GM18511 (cell line): Measurements from ENCODE around the gene LSM3.

Source experiments
- ATAC-seq: cut with Tn5 transposase; IDR thresholded peaks from one replicate; pipeline ENCODE4 v1.9.1; 2021; ENCODE audit warnings: mild to moderate bottlenecking, moderate library complexity; ENCODE audit not compliant: unreplicated experiment

Gene LSM3

DNA sequence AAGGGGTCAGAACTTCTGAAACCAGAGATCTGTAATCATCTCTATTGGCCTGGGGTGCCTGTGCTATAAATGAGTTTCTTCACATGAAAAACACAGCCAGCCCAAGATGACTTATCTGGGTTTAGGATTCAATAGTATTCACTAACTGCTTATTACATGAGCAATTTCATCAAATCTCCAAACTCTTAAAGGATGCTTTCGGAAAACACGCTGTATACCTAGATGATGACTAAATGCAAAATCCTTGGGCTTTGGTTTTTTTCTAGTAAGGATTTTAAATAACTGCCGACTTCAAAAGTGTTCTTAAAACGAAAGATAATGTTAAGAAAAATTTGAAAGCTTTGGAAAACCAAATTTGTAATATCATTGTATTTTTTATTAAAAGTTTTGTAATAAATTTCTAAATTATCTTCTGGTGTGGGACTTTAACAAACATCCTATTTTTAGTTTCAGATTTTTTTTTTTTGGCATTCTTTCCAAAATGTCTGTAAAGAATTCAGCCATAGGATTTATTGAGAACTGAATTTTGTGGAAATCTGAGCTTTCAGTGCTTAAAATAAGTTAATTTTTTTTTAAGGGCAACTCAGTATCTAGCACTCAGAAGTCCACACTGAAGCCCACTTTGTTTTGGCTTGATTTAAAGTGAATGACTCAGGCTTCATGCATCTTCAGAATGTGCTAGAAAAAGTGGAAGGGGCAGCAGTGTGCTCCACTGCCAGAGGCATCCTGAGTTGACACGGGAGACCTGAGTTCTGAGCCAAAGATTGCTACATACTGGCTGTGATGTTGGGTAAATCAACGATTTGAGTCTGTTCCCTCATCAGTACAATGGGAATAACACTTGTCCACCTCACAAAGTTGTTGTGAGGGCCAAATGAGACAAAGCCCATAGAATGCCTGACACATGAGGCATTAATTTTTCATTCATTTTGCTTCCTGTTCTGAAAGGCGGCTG, 35.1 kb upstream of the LSM3 start:
- ATAC-seq, result no peak

DNA sequence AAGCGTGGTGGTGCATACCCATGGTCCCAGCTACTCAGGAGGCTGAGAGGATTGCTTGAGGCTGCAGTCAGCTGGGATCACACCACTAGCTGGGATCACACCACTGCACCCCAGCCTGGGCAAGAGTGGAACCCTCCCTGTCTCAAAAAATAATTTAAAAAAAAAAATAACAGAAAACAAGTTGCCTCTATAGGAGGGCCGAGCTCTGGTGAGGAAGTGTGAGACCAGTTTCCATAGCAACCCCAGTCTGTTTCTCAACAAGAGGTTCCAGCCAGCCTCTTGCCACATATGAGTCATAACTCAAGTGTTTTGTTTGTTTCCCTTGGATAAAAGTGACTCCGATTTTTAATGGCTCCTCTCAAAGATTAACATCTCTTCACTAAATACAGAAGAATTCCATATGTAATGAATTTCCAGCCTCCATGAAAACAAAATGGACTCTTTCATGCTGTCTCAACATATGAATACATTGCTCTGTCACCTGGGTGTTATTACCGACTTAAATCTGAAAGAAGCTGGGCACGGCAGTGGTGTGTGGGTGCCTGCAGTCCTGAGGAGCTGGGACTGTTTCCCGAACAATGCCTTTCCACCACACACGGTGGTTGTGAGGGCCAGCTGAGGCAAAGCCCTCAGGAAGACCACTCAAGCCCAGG, 34.1 kb upstream of the LSM3 start:
- ATAC-seq, result peak; percentile 98

DNA sequence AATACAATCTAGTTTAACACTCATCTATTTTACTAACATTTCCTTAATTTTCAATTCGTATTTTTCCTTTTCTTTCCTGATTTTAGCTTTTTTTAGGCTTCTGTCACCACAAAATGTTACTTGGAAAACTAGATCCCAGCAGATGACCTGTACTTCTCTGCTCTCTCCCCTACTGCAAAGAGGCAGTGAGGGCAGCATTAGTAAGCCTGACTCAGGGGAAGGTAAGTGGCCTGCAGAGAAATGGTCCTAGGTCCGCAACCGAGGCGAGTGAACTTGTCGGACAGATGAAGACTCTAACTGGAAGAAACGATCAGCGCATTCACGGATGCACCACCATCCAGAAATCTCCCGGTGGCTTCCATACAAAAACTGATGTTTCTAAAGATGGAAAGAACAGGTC, 33.4 kb upstream of the LSM3 start:
- ATAC-seq, result no peak

DNA sequence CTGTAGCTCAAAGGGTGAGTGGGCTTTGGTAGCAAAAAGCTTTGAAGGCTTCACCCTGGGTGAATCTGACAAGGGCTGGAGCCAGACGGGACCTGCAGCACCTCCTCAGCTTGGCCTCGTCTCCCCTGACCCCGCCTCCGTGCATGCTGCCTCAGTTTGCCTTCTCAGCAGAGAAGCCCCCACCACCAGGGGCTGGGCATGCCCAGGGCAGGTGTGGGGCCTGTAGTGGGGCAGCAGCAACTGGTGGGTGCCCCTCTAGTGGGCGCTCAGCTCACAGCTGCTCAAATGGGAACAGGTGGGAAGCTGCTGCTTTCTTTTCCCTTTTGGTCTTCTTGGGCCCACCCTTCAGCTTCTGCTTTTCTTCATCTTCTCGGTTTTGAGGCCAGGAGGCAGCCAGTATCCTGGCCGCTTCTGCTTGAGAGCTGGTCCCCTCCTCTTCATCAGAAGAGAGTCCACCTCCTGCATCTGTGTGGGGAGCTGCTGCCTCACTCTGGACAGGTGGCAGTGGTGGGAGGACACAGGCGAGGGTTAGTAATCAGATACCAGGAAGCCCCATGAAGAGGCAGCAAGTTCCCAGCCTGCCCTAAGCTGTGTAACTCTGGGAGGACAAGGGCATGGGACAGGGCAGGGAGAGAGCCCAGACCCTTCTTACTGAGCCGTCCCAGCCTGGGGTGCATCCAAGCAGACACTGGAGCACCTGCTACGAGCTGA, 32.8 kb upstream of the LSM3 start:
- ATAC-seq, result no peak

DNA sequence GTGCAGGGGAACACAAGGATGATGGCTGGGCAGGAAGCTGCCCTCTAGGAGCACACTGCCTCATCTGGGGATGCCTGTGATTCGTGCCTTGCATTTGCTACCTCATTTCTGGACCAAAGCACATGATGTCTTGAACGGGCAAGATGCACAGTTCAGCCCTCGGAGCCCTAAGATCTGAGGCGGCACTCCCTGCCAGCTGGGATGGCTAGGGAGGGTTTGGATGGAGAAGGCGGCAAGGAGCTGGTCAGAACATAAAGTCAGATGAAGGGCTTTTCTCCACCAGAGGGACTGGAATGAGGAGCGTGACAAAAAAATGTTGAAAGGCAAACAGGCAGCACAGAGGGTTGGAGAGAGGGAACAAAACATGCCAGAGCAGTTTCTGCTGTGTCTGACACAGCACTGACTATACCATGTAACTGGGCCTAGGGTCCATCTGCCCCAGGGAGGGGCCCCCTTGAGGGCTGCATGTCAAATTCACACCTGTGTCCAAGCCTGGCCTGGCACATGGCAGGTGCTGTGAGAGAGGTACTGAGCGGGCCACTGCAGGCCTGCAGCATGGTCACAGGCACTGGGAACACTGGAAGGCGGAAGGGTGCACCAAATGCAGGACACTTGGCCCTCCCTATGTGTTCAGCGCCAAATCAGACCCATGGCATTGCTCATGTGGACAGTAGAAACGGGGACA, 32.1 kb upstream of the LSM3 start:
- ATAC-seq, result no peak

DNA sequence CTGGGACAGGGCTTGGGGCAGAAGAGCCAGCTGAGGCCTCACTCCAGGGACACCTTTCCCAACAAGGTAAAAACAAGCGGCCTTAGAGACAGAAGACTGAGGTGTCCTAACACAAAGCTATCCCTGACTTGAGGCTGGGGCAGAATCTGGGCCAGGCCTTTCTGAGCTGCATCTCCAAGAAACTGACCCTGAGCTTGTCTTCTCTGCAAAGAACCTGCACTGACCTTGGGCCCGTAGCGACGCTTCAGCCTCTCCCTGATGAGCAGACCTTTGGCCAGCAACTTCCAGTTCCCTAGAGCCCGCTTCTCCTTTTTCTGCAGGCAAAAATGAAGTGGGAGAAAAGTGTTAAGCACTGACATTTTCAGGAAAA, 31.6 kb upstream of the LSM3 start:
- no peak for ATAC-seq

DNA sequence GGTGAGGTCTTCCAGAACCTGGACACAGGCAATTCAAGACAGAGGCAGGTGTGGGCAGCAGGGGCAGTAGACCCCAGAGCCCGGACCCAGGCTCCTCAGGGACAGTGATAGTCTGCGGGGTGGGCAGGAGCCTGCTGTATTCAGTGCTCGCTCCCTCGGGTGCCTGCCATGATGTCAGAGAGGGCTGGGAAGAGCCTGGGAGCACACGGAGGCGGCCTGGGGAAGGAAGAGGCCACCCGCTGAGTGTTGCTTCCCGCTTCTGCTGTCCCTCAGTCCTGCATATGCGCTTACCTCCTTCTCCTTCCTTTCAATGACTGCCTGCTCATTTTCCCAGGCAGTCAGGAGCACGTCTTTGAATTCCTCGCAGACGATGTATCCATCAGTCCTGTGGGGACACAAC, 31.0 kb upstream of the LSM3 start:
- no peak for ATAC-seq

DNA sequence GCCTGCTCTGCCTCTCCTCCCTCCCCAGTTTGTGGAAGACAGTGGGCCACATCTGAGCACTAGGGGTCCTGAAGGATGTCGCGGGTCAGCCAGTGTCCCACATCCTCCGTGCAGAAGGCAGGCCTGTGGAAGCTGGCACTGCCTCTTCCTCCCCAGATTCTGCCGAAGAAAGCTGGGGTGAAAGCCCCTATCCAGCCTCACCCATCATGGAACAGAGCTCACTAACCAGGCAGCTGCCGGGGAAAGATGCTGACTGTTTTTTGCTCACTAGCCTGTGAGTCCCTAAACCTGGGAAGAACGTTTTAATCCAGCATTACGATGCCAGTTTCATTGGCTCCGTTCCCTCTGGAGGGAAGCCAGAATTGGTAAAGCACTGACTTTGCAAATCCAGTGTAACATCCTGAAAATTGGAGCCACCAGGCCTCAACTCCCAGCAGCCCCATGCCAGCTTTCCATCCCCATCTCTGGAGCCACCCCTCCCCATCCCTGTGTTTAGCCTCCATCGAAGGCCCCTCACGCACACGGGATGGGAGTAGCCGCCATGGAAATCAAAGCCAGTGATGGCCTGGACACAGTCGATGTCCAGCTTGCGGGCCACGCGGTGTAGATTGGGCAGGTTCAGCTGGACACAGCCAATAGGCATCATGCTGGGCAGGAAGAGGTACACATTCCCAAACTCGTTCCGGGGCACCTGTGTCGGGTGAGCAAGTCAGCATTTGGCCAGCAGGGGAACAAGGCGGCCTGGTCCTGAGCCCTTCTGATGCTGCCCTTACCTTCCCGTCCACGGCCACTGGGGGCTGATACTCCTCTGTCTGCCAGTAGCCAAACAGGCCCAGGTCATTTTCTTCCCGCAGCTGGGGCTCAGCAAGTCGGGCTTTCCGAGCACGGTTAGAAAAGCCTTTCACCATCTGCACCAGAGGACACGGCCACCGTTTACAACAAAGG, 30.3 kb upstream of the LSM3 start:
- no peak for ATAC-seq

DNA sequence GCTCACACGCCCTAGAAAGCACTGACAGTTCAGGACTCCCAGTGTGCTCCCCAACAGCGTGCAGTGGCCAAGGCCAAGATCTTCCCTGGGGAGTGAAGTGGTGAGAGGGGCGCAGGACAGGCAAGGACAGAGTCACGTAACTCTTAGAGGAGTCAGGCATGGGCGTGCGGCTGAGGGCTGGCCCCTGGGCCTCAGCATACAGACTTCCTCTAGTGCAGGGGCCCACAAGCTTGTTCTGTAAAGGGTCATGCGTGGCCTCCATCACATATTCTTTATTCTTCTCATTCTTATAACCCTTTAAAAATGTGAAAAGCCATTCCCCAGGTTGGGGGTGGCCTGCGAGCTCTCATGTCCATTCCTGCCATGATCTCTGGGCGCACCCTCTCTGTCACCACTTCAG, 28.5 kb upstream of the LSM3 start:
- no peak for ATAC-seq

DNA sequence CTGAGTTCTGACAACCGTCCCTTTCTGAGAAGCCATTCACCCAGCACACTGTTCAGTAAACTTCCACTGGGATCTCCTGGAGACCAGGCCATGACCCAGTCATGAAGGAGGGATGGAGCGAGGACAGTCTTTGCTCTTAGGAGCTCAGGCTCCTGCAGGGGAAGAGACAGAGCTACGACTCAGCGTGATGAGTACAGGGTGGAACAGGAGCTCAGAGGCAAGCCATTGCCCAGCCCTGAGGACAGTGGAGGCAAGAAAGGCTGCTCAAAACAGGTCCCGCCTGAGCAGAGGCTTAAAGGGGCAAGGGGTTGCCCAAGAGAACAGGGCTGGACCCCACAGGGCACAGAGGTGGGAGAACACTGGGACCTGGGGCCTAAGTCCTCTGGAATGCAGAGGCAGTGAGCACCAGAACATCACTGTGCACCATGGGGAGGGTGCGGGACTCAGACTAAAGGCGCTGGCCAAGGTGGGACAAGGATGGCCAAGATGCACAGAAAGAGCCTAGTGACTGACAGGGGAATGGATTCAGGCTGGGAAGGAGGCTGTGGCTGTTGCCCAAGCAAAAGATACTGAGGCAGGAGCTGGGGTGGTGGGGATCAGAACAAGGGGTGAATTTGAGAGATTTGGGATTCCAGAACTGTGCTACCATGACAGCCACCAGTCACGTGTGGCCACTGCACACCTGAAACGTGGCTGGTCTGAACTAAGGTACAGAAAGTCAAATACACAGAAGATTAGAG, 28.0 kb upstream of the LSM3 start:
- ATAC-seq, result no peak

DNA sequence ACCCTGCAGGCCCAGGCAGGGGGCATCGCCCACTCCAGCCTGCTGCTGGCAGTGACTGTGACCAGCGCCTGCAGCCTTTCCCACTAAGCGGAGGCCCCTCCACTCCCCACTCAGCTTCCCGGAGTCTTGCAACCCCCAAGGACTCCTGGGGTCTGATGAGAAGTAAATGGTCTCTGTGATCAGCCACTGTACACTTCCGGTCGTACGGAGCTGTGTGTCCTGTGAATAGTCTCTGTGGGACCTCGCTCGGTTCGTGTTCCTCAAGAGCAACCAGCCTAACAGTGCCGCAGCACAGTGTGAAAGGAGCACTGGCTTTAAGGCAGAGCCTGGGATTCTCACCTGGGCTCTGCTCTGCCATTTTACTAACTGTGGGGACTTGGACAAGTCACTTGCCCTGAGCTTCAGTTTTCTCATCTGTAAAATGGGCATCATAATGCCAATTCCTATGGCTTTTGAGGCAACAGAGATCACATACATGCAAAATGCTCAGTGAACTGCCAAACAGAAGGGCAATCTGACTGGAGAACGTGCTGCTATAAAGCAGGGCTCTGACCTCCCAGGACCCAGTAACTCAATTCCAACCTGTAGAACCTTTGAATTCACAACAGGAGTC, 27.0 kb upstream of the LSM3 start:
- ATAC-seq, result no peak

DNA sequence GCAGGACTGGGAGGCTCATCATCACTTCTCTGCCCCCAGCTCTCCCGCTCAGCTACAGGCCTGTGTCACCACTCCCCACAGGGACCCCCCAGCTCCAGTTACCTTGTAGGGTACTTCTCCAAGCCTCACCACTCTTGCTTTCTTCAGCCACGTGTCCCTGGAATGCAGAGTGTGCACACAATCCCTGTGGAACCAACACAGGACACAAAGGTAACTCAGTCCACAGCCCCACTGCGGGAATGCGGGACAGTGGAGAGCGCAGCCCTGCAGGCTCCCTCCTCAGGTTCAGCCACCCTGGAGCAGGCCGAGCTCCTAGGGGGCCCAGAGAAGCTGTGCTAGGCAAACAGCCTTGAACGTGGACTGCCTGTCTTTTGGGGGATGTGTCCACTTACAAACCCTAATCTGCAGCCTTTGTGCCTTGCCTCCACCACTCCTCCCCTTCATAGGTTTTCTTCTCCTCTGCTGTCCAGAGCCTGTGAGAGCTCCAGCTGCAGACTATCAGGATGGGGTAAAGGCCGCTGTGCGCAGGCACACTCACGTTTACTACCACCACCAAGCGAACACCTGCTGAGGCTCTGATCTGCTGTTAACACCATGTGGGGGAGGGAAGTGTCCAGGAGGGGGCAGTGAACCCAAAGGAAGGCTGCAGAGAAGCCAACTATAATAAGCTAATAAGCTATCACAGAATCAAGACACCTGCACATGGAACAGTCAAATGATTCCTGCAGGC, 26.2 kb upstream of the LSM3 start:
- ATAC-seq, result no peak

DNA sequence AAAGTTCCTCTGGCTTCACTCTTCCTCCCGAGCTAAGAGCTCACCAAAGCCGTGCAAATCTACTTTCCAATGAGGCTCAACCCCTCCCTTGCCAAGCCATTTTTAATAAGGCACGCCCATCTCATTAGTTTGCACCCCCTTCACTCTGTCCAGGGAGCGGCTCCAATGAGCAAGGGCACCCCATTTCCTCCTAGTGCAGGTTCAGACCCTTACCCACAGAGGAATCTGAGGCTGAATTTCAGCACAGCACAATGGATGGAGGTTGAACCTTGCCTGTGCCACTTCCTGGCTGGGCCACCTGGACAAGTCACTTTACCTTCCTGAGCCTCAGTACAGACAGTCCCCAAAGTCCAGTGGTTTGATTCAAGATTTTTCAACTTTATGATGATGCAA, 25.7 kb upstream of the LSM3 start:
- no peak for ATAC-seq

DNA sequence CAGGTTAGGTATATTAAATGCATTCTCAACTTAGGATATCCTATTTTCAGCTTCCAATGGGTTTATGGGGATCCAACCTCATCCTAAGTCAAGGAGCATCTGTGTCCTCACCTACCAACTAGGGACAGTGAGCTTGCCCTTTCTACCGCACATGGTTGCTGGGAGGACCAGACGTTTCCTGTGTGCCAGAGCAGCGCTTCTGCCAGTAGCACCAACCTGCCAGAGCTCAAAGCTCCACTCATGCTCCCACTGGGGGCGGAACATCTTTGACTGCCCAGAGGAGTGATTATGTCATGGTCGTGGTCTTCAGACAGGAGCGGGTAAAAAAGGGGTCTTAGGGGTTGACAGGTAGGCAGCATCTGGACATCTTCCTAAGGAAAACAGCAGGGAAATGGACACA, 25.0 kb upstream of the LSM3 start:
- ATAC-seq, result no peak

DNA sequence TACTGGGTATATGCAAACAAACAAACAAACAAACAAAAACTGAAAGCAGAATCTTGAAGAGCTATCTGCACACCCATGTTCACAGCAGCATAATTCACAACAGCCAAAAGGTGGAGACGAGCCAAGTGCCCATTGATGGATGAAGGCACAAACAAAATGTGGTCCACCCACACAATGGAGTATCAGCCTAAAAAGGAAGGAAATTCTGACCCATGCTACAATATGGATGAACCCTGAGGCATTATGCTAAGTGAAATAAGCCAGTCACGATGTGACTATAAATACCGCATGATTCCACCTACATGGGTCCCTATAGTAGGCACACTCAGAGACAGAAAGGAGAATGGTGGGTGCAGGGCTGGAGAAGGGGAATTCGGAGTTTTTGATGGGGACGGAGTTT, 24.3 kb upstream of the LSM3 start:
- no peak for ATAC-seq

DNA sequence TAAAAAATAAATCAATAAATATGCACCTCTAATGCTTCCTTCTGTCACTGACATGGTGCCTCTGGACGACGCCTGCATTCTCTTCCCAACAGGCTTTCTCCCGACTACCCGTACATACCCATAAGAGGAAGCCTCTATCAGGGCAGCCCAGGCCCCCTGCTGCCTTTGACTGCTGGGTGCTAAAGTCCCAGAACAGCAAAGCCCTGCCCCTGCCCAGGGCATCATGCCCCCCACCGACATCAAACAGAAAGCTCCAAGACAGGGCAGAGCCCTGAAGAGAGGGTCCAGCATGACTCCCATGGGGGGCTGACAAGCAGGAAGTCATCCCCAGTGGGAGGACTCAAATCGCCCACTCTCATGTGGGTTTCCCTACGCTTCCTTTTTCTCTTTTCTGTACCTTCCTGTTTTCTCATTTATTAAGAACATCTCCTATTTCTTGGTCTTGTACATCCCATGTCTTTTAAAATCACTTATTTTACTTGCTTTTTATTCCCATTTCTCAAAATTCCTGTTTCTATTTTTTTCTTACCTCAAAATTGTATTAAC, 23.6 kb upstream of the LSM3 start:
- no peak for ATAC-seq

DNA sequence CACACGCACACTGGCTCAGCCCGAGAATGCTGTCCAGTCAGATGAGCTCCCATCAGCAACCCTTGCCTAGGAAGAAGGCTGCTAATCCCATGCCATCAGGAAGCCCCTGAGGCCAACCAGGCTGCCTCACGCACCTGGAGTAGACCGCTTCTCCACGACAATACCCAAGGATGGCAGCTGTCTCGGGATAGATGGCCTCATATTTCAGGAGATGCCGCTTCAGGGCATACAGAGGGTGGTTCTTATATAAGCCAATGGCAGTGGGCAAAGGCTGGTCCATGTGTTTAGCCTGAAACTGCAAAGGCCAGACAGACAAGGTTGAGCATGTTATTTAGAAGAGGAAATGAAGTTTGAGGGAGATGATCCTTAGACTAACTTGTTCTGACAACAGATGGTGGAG, 22.4 kb upstream of the LSM3 start:
- no peak for ATAC-seq
